ENCODE results near the gene PLXNA2.
A peak's percentile ranks its signal among the peaks of the same experiment; 100 is the strongest.

Gene PLXNA2

DNA sequence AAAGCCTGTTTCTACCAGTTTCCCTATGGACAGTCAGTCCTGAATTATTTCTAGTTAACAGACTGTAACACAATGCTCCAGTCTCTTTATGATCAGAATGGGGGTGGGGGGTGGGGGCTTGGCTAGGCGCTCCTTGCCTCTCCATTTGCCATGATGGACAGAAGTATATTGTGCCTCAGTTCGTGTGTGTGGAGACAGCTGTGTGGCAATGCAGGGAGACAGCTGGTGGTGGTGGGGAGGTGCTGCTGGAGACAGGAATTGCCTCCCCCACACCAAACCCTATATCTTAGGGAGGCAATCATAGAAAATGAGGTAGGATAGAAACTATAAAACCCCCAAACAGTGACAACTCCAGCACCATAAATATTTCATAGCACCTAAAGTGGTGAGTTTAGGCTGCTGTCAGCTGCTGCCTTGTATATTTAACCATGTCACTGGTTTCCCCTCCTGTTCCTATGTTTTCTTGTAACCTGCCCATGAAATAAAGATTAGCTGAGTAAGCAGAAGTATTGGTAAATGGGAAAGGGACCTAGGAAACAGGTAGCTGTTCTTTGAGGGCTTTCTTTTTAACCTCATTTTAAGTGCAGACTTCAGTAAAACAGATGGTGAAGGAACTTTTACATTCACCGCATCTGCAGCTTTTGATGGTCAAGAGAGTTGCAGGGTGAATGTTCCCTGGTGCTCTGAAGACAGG lies 3.4 kb downstream of the PLXNA2 start:
- DNase-seq, result no peak

DNA sequence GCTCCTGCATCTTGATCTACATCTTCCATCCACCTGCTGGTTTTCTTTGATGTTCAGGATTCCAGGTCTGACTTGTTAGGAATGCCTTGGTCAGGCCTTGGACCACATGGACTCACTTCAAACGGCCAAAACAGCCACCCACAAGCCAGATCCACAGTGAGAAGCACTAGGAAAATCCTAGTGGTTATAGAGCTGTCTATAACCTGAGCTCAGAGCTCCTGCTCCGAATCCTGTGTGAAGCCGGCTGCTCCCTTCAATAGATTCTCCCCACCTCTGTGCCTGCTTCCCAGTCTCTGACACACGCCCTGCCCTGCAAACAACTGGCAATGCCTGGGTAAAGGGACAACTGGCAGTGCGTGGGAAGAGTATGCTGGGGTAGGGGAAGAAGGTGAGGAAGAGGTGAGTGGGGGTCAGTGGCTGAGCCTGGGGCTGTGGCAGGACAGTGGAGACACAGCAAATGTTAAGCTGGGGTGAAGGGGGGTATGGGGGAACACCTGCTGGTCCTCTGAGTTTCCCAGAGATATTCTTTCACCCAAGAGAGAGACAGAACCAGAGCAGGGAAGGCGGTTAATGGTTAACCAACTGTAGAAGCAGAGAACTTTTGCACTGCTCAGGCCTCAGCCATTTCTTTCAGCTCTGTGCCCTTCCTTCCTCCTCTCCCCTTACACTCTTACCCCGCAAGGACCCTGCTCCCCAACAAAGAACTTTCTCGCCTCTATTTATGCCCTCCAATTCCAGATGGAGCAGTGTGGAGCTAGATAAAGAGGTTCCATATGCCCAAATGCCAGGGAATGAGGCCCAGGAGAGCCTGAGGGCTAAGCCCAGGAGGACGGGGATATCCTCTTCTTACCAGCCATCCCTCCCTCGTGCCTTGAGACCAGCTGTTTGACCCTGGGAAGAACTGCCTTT lies 4.5 kb downstream of the PLXNA2 start:
- no peak for DNase-seq

DNA sequence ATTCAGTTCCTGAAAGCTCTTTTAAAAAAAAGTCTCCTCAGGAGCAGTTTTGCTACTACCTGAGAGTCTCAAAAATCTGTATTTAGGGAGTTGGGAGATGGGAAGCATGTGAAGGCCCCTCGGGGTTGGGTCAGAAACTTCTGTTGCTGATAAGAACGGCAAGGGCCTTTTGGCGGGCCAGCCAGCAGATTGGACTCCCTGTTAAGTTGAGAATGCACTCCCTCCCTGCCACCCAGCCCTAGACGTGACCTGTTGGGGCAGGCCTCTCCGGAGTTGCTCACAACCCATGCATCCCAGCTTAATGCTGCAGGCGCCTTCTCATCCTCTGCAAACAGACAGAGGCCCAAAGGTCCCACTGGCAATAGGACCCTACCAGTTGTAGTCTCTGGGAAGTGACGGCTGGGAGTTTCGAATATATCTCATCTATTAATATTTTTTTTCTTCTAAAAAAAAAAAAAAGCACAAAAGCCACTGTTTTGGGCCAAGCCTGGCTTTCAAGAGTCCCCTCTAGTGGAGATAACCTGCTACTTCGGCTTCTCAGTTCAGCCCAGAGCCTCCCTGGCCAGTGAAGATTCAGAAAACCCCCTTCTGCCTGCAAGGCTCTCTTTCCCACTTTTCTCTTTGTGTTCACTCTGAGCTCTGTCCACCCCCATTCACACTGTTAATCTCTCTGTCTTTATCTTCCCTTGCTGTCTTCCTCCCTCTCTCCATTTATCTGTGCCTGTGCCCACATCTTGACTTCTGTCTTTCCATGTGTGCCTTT lies 5.3 kb downstream of the PLXNA2 start:
- DNase-seq, result no peak

DNA sequence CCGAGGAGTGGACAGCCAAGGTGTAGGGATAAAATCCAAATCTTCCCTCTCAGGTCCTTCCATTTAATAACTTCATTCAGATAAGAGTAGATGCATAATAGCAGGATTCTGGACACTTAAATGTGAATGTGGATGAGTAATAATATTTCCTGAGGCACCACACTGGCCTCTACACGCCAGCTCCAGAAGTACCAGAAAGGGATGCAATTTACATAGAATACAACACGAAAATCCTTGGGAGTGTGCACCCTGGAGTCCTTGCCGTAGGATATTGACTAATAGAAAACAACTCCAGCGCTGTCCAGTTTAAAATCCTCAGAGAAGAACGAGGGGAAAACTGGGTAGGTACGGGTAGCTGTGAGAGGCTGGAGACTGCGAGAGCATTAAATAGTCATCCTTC lies 6.9 kb downstream of the PLXNA2 start:
- no peak for DNase-seq

DNA sequence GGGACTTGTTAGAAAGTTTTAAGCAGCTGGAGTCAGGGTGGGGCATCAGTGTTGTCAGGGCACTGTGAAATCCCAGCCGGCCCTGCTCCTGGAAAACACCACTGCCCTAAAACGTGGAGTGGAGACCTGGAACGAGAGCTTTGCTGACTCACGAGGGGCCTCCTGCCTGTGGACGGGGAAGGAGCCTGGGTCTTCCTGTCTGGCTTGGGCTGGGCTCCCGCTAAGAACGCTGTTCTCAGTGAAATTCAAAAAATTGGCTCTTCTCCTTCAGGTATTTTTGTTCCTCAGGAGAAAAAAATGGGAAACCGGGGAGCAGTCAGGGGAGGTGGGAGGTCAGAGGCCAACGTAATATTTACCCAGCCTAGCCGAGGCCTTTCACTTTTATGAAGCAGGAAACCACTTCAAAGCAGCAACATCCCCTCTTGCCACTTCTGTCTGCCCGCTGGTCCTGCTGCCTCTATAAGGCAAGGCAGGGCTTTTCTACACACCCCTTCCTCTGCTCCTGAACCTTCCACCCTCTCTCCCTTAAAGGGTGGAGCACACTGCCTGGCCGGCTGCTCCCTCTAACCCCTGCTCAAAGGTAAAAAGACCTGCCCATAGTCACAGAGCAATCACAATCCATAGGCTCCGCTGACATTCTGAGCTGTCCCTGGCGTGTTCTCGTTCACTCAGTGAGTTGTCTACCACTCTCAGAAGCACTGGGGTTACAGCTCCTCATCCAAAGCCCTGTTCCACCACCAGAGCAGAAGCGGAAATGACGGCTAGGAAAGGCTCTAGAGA lies 8.0 kb downstream of the PLXNA2 start:
- DNase-seq, result peak; percentile 29

DNA sequence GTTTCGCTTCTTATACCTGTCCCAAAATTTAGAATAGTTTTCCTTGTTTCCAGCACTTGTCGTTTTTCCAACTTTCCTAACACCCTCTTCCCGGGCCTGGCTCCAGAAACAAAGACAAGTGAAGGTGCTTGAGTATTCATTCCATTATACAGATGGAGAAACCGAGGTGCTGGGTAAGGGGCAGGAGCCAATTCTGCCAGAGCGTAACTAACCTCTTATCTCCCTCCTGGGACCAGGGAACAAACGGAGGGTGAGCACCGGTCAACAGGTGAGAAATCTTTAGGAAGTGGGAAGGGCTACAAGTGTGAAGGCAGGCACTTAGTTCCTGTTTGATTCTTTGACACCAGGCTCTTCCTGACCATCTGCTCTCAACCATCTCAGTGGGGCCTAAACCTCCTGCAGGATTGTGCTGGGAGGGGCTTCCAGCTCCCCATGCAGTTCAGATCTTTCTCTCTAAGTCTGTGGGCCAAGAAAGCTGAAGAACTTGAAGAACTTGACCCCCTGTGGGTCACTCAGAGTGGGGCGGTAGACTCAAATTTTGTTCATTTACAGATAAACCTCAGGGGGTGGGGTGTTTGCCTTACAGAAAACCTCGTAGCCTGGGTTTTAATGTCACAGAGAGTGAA lies 8.7 kb downstream of the PLXNA2 start:
- DNase-seq, result no peak

DNA sequence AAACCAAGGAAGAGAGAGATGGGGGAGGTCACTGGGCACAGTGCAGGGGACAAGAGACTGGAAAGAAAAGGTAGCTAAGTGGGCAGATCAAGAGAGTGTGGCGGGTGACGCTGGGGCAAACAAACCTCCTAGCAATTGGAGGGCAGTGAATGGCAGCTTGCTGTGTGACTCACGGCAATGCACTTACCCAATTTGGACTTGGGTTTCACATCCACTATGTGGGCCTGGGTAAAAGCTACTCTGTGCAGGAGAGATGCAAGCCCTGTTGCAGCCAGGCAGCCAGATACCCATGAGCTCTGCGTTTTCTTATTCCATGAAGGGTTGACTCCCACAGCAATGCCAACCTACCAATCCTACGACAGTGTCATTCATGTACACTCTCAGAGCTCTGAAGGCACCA lies 9.5 kb downstream of the PLXNA2 start:
- peak; percentile 13 for DNase-seq

DNA sequence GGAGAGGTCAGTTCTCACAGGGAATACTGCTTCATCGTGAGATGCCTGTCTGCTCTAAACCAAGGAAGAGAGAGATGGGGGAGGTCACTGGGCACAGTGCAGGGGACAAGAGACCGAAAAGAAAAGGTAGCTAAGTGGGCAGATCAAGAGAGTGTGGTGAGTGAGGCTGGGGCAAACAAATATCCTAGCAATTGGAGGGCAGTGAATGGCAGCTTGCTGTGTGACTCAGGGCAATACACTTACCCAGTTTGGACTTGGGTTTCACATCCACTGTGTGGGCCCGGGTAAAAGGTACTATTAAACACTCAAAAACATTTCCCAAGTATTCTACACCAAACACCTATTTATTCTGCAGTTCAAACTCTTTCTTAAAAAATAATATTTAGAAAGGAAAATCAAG lies 10.2 kb downstream of the PLXNA2 start:
- DNase-seq, result no peak

DNA sequence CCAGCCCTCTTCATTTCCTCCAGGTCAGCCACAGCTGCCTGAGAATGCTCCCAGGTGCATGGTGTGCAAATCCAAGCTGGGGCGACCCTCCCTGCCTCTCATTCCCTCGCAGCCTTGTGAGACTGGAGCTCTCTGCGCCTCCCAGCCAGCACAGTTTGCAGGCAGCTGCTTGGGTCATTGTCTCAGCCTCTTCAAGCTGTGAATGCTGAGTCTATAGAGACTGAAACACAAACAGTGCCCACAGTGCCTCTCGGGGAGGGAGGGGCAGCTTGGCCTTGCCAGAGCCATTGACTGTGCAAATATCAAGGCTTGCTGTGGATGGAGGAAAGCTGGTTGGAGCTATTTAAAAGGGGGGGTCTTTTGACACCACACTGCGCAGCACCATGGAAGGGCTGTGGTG lies 10.6 kb downstream of the PLXNA2 start:
- DNase-seq, result peak; percentile 82

DNA sequence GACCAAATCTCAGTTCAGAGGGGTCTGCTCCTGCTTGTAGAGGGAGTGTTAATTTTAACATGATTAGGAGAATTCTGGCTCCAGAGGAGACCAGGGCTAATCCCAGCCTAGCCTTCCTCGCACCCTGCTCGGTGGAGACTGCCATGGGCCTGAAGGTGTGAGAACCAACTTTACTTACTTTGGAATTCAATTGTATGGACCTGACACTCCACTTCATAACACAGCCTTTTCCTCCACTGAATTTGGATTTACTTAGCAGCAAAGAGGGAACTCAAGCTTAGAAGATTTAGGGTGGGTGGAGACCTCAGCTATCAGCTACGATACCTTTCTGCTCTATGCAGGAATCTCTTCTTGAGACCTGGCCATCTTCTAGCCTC lies 11.5 kb downstream of the PLXNA2 start:
- DNase-seq, result no peak

DNA sequence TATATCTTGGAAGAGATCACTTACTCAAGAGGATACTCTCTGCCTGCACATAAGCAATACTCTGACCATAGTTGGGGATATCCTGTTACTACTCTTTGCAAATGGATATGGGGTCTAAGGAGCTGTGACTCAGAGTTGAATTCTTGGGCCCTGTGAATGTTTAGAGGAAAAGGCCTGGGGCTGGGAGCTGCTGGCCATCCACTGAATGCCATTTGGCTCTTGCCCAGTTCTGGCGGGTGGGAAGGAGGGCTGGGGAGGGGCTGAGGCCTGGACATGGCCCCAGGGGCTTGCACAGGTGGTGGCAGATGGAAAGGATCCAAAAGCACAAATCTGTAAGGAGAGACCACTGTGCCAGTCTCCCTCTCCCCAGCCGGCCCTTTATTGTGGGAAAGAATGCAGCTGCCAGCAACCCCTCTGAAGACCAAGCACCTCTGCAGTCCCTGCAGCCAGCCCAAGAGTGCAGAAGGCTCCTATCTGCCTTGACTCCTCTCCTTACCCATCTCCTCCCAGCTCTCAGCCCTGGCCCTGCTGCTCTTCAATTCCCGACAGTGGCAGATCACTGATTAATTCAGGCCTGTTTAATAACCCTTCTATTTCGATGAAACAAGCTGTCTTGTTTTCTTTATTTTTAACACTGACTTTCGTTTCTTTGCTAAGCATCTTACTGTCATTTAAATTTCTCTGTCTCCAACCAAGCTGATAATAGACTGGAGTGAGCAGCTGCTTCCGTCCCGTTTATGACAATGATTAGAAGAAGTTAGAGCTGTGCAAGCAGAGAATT lies 12.1 kb downstream of the PLXNA2 start:
- DNase-seq, result no peak

DNA sequence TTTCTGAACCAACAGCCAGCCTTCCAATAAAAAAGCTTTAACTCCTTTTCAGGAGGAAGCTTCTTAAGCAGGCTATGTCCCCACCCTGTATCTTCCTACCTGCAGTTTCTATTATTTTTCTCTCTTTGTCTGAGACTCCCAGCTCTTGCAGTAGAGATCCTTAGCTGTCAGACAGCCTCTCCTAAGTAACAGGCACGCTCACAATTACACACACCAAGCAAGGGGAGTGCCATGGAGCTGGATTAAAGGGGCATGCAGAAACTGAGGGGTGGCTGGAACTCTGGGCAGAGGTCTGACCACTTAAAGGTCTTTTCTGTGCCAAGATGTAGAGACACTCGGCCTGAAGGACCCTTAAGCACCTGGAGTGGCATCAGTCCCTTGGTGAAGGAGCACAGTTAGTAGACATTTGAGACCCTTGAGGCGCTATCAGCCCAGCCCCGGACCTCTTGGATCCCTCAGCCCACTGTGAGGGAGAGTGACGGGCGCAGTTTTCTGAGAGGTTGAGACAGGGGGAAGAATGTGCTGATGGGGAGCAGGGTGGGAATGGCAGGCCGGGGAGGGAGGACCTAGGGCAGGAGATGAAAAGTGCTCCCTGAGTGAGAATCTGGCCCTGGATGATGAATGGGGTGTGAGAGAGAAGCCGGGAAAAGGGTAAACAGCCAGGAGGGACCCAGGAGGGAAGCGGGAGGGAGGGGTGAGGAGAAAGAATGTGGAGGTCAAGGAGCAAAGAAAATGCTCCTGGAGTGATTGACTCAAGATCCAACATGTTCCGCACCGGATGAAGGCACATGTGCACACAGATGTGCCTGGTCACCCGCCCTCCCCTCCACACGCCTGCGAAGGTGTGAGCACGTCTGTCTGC lies 13.3 kb downstream of the PLXNA2 start:
- DNase-seq, result no peak

DNA sequence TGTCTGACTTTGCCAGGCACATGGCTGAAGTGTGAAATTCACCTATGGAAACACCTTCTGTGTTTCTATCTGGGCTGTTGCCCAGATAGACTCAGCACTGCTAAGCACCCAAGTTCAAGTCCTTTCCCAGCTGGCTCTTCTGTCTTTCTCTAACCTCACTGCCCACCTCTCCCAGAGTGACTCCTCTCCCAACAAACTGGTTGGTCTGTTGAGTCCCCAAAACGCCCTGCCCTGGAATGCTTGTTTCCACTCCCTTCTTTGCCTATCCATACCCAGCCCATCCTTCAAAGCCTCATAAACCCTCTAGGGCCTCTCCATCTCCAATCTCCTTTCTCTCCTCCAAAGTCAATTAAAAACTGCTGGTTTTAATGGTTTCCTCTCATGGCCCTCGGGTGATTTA lies 15.6 kb downstream of the PLXNA2 start:
- DNase-seq, result no peak

DNA sequence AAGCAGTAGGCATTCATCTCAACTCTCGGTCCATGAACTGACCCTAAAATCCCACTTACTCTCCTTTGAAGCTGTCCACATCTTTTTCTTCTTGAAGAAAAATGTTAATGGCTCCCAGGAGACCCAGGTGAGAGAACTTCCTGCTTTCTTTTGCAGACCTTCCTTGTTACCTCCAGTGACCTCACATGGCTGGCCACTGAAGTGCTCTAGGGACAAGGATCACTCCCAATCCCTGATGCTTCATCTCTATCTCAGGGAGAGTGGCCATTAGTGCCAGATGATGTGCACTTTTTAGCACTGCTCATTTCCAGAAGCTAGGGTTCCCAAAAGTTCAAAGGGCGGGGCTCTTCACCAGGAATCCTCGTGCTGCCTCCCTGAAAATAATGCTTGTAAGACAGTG lies 16.2 kb downstream of the PLXNA2 start:
- no peak for DNase-seq

DNA sequence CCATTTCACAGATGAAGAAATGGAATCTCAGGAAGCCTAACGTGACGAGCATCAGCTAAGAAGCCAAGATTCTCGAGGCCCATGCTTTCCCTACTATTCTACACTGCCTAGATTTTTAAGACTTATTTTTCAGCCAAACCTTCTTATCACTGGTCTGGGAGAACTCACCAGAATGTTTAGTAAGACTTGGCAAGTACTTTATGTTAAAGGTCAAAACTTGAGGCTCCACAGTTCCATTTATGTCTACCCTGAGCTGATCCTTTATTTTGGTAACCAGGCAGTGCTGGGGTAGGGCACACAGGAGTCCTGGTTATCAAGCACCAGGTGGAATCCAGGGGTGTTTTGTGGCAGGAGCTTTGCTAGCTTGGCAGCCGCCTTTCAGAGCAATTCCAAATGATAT lies 16.8 kb downstream of the PLXNA2 start:
- no peak for DNase-seq

DNA sequence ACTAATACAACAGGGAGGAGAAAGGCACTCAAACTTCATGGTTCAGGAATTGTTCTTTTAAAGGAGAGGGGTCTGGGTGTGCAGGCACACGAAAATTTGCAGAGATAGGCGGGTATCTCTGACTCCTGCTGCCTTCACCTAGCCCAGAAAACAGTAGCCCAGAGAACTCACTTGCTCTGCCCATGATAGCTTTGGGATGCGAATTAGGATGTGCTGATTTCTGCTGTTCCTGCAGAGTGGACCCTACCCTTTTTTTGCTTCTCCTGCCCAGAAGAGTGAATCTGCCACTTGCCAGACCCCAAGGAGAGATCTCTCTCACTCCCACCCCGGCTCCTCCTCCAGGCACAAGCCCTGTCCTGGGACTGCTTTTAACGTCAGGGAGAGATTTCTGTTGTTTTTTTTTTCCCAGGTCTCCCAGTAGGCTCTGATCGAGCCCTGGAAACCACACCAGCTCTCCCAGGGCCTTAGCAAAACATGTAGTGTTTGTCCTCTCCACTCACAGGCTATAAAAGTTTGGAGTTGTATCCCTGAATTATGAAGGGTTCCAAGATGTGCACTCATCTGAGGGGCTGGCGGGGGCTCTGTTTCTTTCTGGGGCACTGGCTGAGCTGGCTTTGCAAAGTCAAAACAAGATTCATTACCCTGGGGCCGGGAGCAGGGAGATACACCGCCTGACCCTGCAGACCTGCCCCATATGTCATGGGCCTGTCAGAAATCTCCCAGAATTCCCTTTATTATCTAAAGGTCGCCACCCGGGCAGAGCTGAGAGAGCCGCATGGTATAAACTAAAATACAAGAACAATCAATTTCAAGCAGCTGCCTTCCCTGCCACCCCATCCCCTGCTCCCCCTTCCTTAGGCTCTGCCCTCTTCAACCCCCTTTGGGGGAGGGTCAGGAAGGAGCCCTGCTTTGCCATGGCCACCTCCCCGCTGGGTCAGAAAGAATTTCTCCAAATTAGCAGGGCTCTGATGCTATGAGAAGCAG lies 17.9 kb downstream of the PLXNA2 start:
- DNase-seq, result no peak

DNA sequence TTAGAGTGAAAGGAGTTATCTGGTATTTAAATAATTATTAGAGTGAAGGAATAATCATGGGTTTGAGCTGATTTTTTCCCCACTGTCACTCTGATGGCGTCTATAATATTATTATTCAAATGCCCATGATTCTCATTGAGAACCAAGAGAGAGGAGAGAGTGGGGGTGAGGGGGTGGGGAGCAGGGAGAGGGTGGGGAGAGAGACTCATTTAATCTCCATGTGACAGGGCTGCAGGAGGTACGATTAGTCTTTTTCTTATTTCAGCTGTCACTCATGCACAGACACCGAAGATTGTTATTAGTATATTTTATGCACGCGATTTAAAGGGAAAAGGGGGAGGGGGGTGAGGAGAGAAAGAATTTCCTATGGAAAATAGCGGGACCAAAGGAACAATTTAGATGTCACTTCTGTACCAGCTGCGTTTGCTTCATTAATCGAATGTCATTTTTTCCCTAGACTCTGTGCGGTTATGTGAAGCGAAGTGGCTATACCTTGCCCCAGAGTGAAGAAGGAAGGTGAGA lies 19.9 kb downstream of the PLXNA2 start:
- no peak for DNase-seq

DNA sequence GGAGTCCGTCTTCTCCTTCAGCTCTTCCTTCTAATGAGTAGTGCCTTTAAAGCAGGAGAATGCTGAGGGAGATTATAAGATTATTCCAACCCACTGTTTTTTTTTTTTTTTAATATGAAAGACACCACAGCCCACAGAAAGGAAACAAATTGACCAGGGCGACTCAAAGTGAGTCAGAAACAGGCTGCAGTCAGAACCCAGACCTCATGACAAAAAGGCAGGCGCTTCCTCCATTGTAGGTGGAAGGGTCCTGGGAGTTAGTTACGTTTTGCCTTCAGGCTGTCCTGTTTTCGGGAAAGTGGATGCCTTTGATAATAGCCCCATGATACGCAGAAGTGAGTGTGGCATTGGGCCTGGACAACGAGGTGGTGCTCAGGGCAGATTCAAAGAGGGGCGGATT lies 21.0 kb downstream of the PLXNA2 start:
- DNase-seq, result no peak
